ENCODE data around the gene ZSCAN5C.
"Not testable (repeated sequence)": the region's sequence is repeated elsewhere in the genome, so short reads cannot be mapped to it uniquely, and the experiment has no call there.

DNA sequence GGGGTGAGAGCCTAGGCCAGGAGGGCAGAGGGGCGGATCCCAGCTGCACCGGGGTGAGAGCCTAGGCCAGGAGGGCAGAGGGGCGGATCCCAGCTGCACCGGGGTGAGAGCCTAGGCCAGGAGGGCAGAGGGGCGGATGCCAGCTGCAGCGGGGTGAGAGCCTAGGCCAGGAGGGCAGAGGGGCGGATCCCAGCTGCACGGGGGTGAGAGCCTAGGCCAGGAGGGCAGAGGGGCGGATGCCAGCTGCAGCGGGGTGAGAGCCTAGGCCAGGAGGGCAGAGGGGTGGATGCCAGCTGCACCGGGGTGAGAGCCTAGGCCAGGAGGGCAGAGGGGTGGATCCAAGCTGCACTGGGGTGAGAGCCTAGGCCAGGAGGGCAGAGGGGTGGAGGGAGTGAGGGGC is 25.8 kb upstream of the ZSCAN5C start:
- not testable (repeated sequence) for TF ChIP-seq ELF4 (IDR thresholded peaks at IDR 0.05); SP1 (IDR thresholded peaks at IDR 0.05); HDGF (IDR thresholded peaks at IDR 0.05; ENCODE audit: borderline replicate concordance)

All from HEK293T (cell line).